22Rv1 (cell line): ENCODE results near the gene MICU1.
A peak's percentile ranks its signal among the peaks of the same experiment; 100 is the strongest.
"Not testable (repeated sequence)": the region's sequence is repeated elsewhere in the genome, so short reads cannot be mapped to it uniquely, and the experiment has no call there.

ENCODE experiments used
- H3K27ac ChIP-seq: fragments of 450-650 bp; 2 replicates; pipeline ENCODE4 v1.5.1; 2017
- CTCF ChIP-seq: fragments of 450-650 bp; IDR thresholded peaks from 2 replicates; pipeline ENCODE4 v1.5.1; 2017; ENCODE audit warnings: mild to moderate bottlenecking
- ZFX ChIP-seq: fragments of 450-650 bp; IDR thresholded peaks from 2 replicates; pipeline ENCODE4 v1.6.1; 2017; ENCODE audit warnings: antibody characterized with exemption, borderline replicate concordance

The MICU1 gene

DNA sequence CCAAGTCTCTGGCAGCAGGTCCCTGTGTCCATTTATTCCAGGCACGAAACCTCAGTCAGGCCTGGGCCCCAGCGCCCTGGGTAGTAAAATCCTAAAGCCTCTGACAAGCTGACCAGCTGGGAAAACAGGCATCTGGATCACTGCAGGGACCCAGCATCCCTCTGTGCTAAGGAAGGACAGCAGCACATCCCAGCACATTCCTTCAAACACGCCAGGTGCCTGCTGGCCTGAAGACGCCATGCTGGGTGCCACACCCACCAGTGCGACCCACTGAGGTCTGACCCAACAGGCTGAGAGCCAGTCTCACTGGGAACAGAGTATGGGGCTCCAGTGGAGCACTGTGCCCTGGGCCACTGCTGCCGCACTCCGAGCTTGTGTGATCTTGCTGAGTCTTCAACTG is 277.6 kb downstream of the MICU1 start:
- no peak for TF ChIP-seq ZFX
- TF ChIP-seq CTCF, result no peak
- H3K27ac ChIP-seq, result no peak overlapping the region

GRCh38 chr10:72346117-72346516 is 279.8 kb downstream of the MICU1 start:
- not testable (repeated sequence) for H3K27ac ChIP-seq

DNA sequence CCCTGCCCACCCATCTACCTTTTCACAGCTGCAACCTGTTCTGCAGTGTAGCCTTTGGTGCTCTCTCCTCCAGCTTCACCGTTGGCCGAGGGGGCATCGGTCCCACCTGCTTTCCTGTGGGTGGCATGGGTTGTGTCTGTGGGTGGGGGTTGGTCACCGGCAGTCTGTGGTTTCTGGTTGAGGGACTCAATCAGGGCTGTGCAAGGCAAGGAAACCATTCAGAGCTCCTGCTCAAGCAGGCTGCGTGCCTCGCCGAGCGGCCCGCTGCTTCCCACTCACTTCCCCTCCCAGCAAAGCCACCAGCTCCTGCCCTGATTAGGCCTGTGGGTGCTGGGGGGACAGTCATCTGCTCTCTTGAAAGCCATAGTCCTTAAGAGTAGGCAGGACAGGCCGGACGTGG is 280.9 kb downstream of the MICU1 start:
- H3K27ac ChIP-seq, result no peak overlapping the region
- TF ChIP-seq ZFX (no peak), CTCF (no peak)

DNA sequence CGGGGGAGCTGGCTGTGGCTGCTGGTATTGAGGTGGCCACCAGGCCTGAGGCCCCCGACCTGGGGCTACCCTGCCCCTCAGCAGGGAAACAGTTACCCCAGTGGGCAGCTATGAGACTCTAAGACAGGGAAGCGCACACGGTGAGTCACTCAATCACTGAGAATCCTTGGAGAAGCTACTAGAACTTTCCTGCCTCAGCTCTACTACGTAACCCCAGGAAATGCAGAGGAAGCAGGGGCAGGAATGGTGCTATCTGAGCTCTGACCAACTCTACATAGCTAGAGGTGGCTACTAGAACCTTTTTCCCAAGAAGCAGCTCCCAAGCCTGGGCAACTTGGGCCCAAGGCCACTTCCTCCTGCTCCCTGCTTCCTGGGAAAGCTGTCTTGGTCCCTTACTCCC is 283.0 kb downstream of the MICU1 start:
- TF ChIP-seq ZFX, result no peak
- no peak for TF ChIP-seq CTCF
- no peak overlapping the region for H3K27ac ChIP-seq

DNA sequence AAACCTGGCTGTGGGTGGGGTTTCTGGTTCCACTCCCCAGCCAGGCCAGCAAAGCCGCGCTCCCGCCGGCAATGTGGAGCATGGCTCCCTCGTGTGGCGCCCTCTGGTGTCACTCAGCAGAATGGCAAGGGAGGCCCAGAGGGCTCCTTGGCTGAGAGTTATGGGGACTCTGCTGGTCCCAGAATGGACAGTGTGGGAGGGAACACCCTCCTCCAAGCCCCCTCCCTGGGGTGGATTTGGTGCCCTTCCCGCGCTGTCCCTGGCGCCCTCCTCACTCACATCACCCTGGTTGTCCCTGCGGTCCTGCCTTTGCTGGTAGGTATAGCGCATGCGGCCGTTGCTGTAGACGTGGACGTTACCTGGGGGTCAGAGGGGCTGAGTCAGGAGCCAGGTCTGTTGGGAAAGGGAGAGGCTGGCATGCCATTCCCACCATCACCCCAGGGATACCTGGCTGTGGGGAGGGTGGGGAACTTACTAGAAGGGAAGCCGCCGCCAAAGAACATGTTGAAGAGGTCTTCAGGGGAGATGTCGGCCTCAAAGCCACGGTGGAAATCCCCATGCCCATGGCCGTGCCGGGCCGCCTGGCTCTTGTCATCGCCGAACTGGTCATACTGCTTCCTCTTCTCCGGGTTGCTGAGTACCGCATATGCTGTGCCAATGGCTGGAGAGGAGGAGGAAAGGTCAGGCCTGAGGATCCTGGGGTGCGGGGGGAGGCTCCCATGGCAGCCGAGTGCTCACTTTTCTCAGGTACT is 285.2 kb downstream of the MICU1 start:
- TF ChIP-seq CTCF (peak; percentile 97), ZFX (no peak)
- H3K27ac ChIP-seq, result no peak overlapping the region

DNA sequence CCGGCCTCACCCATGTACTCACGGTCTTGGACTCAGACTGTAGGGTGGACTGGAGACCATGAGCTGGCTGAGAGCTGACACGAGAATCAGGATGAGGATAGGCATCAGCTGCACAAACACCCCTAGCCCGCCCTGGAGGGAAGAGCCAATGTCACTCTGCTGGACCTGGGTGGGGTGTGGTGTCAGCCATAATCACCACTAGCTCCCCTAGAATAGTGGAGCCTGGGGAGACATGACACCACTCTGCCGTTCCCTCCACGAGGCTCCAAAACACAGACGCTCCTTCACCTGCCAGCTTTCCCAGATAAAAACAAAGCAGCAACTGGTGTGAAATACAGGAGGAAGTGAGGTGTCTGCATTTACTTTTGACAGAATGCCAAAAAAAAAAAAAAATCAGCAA is 287.7 kb downstream of the MICU1 start:
- H3K27ac ChIP-seq, result no peak overlapping the region
- TF ChIP-seq CTCF (no peak), ZFX (no peak)

DNA sequence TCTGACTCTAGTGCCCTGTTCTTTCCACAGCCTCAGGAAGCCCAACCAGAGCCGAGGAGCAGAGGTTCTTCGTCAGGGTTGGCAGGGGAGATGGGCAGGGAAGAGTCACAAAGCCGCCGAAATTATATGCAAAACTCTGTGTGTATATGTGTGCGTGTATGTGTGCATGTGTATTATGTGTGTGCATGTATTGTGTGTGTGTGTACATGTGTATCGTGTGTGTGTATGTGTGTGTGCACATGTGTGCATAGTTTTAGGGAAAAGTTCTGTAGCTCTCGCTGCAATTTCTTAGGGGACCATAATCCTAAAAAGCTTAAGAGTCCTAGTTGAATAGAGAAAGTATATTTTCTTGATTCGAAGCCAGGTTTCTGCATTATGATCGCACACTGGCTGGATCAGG is 288.2 kb downstream of the MICU1 start:
- peak overlapping the region; percentile 30; the same call in 1 of the 2 replicates for H3K27ac ChIP-seq
- TF ChIP-seq CTCF (no peak), ZFX (no peak)
